Measurements from ENCODE around the gene ARHGAP42. TPM values are rescaled to one million over a fixed set of nuclear protein-coding genes. Genes with fewer than 3 reads are reported as not detected.
A peak's percentile ranks its signal among the peaks of the same experiment; 100 is the strongest.

The ARHGAP42 gene
- polyA plus RNA-seq, 1 donor (not counting 4 experiments of a cell fraction or from before 2014, with no cell fraction given): 5.5 TPM

DNA sequence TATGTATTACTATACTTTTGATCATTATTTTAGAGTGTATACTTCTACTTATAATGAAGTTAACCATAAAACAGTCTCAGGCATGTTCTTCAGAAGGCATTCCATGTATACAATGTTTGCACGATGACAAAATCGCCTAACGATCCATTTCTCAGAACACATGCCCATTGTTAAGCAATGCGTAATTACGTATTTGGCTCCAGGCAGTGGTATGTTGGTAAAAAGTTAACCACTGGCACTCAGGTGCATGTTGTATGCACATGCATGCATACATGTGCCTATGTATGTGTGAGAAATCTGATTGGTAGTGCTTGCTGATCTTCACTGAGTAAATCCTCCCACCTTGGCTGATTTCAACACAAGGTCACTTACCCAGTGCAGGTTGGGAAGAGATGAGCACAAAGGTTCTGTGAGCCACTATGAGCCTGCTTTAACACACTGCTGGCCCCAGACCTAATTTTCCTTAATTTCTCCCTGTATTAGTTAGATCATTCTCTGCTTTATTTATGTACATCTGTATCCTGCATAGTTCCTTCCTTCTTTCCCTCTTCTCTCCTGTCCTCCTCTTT, 164.6 kb downstream of the ARHGAP42 start:
- Histone ChIP-seq H3K4me1 (ENCODE audit: control insufficient read depth, extremely low read depth, insufficient read depth, low read length) (peaks cover 10% of the 10 kb centered on the region), H3K79me2 (ENCODE audit: control insufficient read depth, insufficient read depth, low read length) (no peaks in the 10 kb centered on the region), H3K9me3 (ENCODE audit: control insufficient read depth, low read depth, low read length) (no peaks in the 10 kb centered on the region), H3K9ac (ENCODE audit: control insufficient read depth, extremely low read depth, insufficient read depth, low read length) (no peak overlapping the region), H3K4me3 (ENCODE audit: control insufficient read depth in 2 of 3, extremely low read depth in 1 of 3, insufficient read depth in 2 of 3, low read depth in 1 of 3, low read length in 3 of 3) (no peak overlapping the region), H3K27me3 (ENCODE audit: control insufficient read depth, extremely low read depth, insufficient read depth, low read length) (no peaks in the 10 kb centered on the region), H2AFZ (ENCODE audit: control insufficient read depth, low read length) (no peak overlapping the region), H3K9me1 (ENCODE audit: control insufficient read depth, extremely low read depth, insufficient read depth, low read length) (no peaks in the 10 kb centered on the region), H3K36me3 (ENCODE audit: control insufficient read depth in 2 of 2, extremely low read depth in 1 of 2, insufficient read depth in 2 of 2, low read length in 2 of 2) (no peaks in the 10 kb centered on the region), H3K27ac (ENCODE audit: control insufficient read depth, insufficient read depth, low read length) (peak overlapping the region; percentile 39), H3K4me2 (ENCODE audit: control insufficient read depth, extremely low read depth, insufficient read depth, low read depth, low read length) (peak overlapping the region; percentile 2), H4K20me1 (ENCODE audit: control insufficient read depth, extremely low read depth, insufficient read depth, low read length) (no peaks in the 10 kb centered on the region)
- dilution Hi-C loops (cut with MboI; ENCODE audit: extremely low pct_ligation_motif_present, low sequenced_read_pairs): loop anchor here (25.0 kb wide), 1 partner anchor 264 kb away; no protein-coding TSS in a partner anchor
- peak; percentile 53 for DNase-seq (ENCODE audit: low read depth, low spot score)
- FAIRE-seq: peak; percentile 63
- TF ChIP-seq, protein P1, sequence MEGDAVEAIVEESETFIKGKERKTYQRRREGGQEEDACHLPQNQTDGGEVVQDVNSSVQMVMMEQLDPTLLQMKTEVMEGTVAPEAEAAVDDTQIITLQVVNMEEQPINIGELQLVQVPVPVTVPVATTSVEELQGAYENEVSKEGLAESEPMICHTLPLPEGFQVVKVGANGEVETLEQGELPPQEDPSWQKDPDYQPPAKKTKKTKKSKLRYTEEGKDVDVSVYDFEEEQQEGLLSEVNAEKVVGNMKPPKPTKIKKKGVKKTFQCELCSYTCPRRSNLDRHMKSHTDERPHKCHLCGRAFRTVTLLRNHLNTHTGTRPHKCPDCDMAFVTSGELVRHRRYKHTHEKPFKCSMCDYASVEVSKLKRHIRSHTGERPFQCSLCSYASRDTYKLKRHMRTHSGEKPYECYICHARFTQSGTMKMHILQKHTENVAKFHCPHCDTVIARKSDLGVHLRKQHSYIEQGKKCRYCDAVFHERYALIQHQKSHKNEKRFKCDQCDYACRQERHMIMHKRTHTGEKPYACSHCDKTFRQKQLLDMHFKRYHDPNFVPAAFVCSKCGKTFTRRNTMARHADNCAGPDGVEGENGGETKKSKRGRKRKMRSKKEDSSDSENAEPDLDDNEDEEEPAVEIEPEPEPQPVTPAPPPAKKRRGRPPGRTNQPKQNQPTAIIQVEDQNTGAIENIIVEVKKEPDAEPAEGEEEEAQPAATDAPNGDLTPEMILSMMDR (optimal IDR thresholded peaks at IDR 0.05 in 1 of 3, IDR thresholded peaks at IDR 0.05 in 1 of 3, conservative IDR thresholded peaks at IDR 0.05 in 1 of 3; ENCODE audit: extremely low read depth in 1 of 3, insufficient read depth in 2 of 3, low read length in 3 of 3): no peak
- no peak for TF ChIP-seq EZH2 (IDR thresholded peaks at IDR 0.05; ENCODE audit: low read length)

DNA sequence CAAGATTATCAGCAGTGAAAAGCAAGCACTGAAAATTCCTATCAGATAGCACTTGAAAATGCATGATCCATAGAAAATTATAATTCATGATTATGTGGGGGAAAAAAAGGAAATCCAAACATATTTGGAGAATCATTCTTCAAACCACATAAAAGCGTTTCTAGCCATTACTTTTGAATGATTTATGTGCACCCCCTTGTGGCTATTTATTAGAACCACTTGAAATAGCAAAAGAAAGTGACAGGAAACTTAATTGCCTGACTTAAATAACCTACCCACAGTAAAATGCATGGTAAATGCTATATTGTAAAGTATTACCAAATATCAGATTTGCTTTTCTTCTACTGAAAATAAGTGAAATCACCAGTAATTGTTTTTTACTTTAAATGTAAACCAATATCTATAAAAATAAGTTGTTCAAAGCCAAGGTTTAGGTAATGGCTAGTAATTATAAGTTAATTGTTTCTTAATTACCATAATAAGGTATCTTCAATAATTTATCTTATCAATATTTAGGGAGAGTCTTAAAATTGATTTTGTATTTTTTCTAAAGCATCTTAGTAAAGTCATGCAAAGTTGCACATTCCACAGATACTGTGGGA, 168.5 kb downstream of the ARHGAP42 start:
- dilution Hi-C loops (cut with MboI; ENCODE audit: extremely low pct_ligation_motif_present, low sequenced_read_pairs): loop anchor here (25.0 kb wide), 1 partner anchor 268 kb away; no protein-coding TSS in a partner anchor
- H3K4me3 ChIP-seq (ENCODE audit: control insufficient read depth in 2 of 3, extremely low read depth in 1 of 3, insufficient read depth in 2 of 3, low read depth in 1 of 3, low read length in 3 of 3): no peak overlapping the region
- no peaks in the 10 kb centered on the region for H3K36me3 ChIP-seq (ENCODE audit: control insufficient read depth in 2 of 2, extremely low read depth in 1 of 2, insufficient read depth in 2 of 2, low read length in 2 of 2)
- H3K9me1 ChIP-seq (ENCODE audit: control insufficient read depth, extremely low read depth, insufficient read depth, low read length): no peaks in the 10 kb centered on the region
- no peak for DNase-seq (ENCODE audit: low read depth, low spot score)
- H3K9ac ChIP-seq (ENCODE audit: control insufficient read depth, extremely low read depth, insufficient read depth, low read length): no peak overlapping the region
- H3K27ac ChIP-seq (ENCODE audit: control insufficient read depth, insufficient read depth, low read length): no peak overlapping the region
- H3K79me2 ChIP-seq (ENCODE audit: control insufficient read depth, insufficient read depth, low read length): no peaks in the 10 kb centered on the region
- no peaks in the 10 kb centered on the region for H3K9me3 ChIP-seq (ENCODE audit: control insufficient read depth, low read depth, low read length)
- H3K4me2 ChIP-seq (ENCODE audit: control insufficient read depth, extremely low read depth, insufficient read depth, low read depth, low read length): no peak overlapping the region
- no peak overlapping the region for H2AFZ ChIP-seq (ENCODE audit: control insufficient read depth, low read length)
- TF ChIP-seq, protein P1 (optimal IDR thresholded peaks at IDR 0.05 in 1 of 3, IDR thresholded peaks at IDR 0.05 in 1 of 3, conservative IDR thresholded peaks at IDR 0.05 in 1 of 3; ENCODE audit: extremely low read depth in 1 of 3, insufficient read depth in 2 of 3, low read length in 3 of 3): peak in 2 of 3 experiments; percentile 37 to 41
- TF ChIP-seq EZH2 (IDR thresholded peaks at IDR 0.05; ENCODE audit: low read length): no peak
- H3K4me1 ChIP-seq (ENCODE audit: control insufficient read depth, extremely low read depth, insufficient read depth, low read length): peaks cover 10% of the 10 kb centered on the region
- no peaks in the 10 kb centered on the region for H3K27me3 ChIP-seq (ENCODE audit: control insufficient read depth, extremely low read depth, insufficient read depth, low read length)
- no peaks in the 10 kb centered on the region for H4K20me1 ChIP-seq (ENCODE audit: control insufficient read depth, extremely low read depth, insufficient read depth, low read length)
- FAIRE-seq: no peak
